Measurements from ENCODE around the gene TMEM45A.
A peak's percentile ranks its signal among the peaks of the same experiment; 100 is the strongest.
"Not testable (repeated sequence)": the region's sequence is repeated elsewhere in the genome, so short reads cannot be mapped to it uniquely, and the experiment has no call there.

TMEM45A gene

DNA sequence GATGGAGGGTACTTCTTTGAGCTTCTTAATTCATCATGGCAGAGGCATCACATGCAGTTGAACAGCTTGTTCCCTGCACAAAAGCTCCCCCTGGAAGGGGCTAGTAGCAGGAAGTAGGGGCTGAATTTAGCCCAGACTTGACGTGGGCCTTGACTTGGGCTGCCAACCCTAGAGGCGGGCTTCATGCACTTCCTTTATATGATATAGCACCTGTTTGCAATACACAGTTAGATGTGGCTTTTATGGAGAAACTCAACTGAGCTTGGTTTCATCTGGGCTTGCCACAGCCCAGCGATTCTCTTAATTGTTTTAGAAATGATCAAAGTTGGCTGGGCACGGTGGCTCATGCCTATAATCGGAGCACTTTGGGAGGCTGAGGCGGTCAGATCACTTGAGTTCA, 83.3 kb downstream of the TMEM45A start:
- DNase-seq (ENCODE audit: low read depth in 3 of 3), result no peak

GRCh38 chr3:100577382-100578008, 85.1 kb downstream of the TMEM45A start:
- no peak for DNase-seq (ENCODE audit: low read depth in 3 of 3)

DNA sequence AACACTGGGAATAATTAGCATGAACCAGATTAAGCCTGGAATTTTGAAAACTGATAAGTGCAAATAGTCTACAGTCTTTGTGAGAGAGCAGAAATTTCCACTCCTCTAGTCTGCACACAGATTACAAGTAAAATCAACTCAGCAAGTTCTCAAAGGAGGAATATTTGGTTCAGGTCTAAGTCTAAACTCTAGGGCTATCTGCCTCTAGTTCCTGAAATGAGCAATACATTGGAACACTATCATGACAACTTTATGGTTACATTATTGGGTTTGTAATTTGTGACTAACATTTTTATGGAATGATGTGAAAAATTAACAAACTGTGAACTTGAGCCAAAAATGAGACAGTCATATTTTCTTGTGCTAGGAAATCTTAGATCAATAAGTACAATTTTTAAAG, 86.2 kb downstream of the TMEM45A start:
- no peak for DNase-seq (ENCODE audit: low read depth in 3 of 3)

DNA sequence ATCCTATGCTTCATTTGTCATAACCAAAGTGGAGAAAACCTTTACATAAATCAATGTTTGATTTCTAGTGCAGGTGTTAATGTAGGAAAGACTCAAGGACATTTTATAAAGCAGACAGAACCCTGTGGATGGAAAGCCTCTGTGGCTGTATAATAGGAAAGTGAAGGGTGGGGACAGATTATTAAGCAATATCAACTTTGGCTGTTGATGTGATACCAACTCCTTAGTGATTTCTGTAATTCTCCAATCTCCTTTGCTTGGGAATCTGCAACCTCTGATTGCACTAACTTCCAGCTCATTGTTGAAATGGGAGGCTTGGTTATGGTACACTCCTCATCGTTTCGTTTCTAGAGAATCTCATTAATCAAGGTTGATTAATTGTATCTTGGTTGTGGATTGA, 87.7 kb downstream of the TMEM45A start:
- no peak for DNase-seq (ENCODE audit: low read depth in 3 of 3)

- no peak for DNase-seq (ENCODE audit: low read depth in 3 of 3)
Measured at GRCh38 chr3:100581650-100582049, 89.2 kb downstream of the TMEM45A start.

DNA sequence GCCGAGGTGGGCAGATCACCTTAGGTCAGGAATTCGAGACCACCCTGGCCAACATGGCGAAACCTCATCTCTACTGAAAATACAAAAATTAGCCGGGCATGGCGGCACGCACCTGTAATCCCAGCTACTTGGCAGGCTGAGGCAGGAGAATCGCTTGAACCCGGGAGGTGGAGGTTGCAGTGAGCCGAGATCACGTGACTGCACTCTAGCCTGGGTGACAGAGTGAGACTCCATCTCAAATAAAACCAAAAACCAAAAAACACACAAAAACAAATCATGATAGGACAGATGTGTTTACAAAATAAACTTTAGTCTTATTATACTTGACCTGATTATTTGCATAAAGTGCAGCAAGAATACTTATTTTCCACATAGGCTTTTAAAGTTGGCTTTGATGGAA, 89.7 kb downstream of the TMEM45A start:
- not testable (repeated sequence) for DNase-seq (ENCODE audit: low read depth in 3 of 3)

- DNase-seq (ENCODE audit: low read depth in 3 of 3), result no peak
Measured at GRCh38 chr3:100584101-100584660, 91.8 kb downstream of the TMEM45A start.

- no peak for DNase-seq (ENCODE audit: low read depth in 3 of 3)
Measured at GRCh38 chr3:100586832-100587231, 94.4 kb downstream of the TMEM45A start.

DNA sequence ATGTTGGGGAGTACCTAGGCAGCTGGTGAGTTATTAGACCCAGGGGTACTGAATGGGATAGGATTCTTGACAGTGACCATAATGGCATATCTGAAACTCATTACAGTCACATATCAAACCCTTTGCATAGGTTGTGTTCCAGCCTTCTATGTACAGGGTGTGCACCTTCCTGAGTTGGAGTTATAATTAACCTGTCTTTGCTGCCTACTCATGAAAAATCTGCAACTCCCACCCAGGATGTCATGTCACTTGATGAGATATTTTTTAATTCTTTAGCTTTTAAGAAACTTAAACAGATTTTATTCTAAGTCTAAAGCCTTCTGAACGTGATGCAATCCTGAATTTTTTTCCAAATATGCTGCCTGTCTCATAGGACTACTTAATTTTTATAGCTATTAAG, 95.8 kb downstream of the TMEM45A start:
- no peak for DNase-seq (ENCODE audit: low read depth in 3 of 3)

DNA sequence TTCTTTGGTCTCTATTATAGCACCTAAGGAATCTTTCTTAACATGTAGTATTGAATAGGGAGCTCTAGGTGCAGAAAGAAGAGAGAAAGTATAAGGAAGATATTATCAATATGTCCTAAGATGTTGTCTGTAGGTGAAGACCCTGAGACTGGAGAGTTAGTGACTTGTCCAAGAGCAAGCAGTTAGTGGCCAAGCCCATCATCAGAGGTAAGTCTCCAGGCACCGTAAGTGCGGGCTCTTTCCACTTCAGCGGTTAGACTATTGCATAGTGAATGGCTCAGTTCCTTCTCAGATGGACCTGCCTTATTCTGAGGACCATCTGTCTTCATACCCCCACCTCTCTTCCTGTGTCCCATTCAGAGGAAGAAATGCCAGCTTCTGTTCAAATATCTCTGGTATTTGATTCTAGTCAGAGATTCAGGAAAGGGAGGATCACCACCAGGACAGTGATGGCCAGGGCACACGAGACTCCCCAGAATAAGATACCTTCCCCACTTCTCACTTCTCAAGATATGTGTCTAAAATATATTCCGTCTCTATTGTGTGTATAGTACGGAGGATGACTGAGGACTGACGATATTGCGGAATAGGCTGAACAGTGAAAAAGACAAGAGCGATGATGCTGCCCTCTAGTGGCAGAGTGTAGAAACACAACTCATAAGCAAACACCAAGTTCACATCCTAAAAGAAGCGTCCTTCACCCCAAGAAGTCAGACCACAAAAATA, 97.9 kb downstream of the TMEM45A start:
- DNase-seq (ENCODE audit: low read depth in 3 of 3), result peak; percentile 20 to 36 (median 30)

GRCh38 chr3:100590840-100591147, 98.4 kb downstream of the TMEM45A start:
- DNase-seq (ENCODE audit: low read depth in 3 of 3), result no peak

DNA sequence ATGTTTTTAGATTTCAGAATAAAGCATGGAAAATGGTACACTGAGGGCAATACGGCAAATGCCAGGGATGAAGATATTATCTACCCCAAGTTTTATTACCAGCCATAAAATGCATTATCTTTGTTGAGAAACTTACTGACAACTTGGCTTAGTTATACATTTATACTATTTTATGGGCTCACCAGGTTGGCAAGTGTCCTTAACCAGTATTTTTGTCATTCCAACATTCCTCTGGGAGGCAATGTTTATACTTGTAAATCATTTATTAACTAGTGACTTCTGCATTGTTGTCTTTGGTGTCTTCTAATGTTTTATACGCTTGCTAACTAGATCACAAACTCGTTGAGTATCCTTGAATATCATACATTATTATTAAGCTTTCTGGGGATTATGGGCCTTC, 99.0 kb downstream of the TMEM45A start:
- DNase-seq (ENCODE audit: low read depth in 3 of 3), result no peak

GRCh38 chr3:100600181-100601042, 108.0 kb downstream of the TMEM45A start:
- DNase-seq (ENCODE audit: low read depth in 3 of 3), result no peak

DNA sequence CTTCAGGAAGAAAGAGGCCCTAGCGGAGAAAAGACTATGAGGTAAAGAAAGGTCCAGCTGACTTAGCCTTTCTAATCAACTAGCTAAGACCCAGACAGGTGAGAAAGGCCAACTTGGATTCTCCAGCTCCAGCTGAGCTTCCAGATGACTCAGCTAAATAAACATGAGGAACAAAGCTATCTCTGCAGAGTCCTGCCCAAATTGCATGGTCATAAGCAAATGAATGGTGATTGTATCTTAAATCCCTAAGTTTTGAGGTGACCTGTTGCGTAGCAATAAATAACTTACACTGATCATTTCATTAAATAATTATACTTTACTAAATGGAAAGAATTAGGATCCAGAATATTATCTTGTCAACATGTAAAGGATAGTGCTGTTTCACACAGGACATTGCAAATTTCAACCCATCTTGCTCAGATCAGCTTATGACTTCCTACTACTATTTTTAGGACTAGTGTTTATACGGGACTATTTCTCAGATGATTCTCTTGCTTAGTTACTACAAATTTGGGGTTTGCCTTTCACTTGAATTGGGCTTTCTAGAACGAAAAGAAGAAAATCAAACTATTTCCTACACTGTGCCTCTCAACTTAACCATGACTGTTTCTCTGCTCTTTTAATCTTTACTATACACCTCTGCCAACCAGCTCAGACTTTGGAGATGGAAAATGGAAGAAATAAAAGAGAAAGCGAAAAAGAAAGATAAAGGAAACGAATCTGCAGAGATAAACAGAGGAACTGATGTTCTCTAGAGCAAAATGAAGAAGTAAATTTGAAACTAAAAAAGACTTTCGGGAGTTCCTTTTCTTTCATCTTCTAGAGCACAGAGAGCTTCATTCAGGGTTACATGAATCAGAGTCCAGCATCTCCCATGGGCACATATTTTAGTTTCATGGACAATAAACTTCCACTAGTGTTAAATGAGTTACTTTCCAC, 110.4 kb downstream of the TMEM45A start:
- DNase-seq (ENCODE audit: low read depth in 3 of 3), result no peak

DNA sequence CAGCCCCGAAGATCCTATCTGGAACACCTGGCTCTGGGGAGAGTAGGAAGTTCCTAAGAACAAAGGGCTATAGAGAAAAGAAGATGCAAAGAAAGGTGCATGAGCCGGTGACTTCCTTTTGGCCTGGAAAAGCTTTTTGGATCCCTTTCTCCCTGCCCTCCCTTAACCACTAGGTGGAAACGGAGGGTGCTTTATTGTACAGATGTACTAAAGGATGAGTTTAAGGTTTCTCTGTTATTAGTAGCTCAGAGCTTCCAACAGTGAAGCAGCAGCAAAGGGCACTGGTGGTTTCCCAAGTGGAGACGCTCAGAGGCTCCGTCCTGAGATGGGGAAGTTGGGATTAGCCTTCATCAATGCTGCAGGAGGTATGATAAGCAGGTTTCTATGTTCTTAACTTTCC, 111.0 kb downstream of the TMEM45A start:
- no peak for DNase-seq (ENCODE audit: low read depth in 3 of 3)

- no peak for DNase-seq (ENCODE audit: low read depth in 3 of 3)
Measured at GRCh38 chr3:100605358-100605757, 112.9 kb downstream of the TMEM45A start.

GRCh38 chr3:100606894-100607512, 114.6 kb downstream of the TMEM45A start:
- DNase-seq (ENCODE audit: low read depth in 3 of 3), result no peak

GRCh38 chr3:100609305-100609704, 116.9 kb downstream of the TMEM45A start, which contains the start of gene ADGRG7:
TSS of gene ADGRG7 (plus strand) at chr3:100609601. CDS start at chr3:100609857, 256 bp downstream.
- DNase-seq (ENCODE audit: low read depth in 3 of 3), result no peak

DNA sequence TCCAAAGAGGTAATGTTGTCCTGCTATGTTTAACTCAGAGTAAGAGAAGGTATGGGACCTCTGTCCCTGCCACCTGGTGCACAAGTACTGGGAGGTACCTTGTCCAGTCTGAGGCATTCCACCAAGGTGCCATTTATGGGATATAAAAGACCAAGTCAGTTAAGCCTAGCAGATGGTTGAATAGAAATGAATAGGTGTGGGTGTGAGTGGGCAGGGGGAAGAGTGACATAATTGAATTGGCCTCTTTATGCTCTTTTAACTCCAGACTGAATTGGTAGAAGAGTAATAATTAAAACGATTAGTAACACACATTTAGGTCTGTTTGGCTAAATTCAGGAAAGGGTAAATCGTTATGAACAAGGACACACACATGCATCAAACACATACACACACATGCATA, 117.5 kb downstream of the TMEM45A start:
- no peak for DNase-seq (ENCODE audit: low read depth in 3 of 3)

DNA sequence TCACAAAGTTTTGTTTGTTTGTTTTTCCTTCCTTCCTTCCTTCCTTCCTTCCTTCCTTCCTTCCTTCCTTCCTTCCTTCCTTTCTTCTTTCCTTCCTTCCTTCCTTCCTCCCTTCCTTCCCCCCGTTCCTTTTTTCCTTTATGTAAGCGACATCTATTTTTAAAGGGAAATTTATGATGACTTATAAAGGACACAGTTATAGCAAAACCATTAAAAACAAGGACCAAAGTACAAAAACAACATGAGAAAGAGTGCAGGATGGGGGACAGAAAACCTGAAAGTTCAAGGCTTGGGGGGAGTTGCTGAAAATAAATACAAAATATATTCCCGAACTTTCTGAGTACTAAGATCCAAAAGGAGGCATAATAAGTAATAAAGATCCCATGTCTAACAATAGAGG, 118.8 kb downstream of the TMEM45A start:
- no peak for DNase-seq (ENCODE audit: low read depth in 3 of 3)

All from stimulated activated CD4-positive, alpha-beta T cell treated with anti-CD3 and anti-CD28 coated beads, TNF-alpha, amount 100 ng/mL, for 48 hours (primary cell).